Erythroblast (primary cell): ENCODE measurements around the gene TLK1.

ENCODE experiments used
- DNase-seq, 2 experiments: peaks; one replicate each; lab custom pipeline; 2025; lab: John Stamatoyannopoulos, UW
- GATA1 ChIP-seq: IDR thresholded peaks from 2 replicates; pipeline ENCODE4 v1.6.1; 2011; ENCODE audit warnings: low read depth, mild to moderate bottlenecking, control low read depth, low read length, moderate library complexity
- POLR2A ChIP-seq: IDR thresholded peaks from 2 replicates; pipeline ENCODE4 v1.6.1; 2011; ENCODE audit warnings: mild to moderate bottlenecking, low read length

The TLK1 gene

GRCh38 chr2:171160956-171161740 is 455 bp upstream of the TLK1 start:
- peak; percentile 88 to 92 for DNase-seq
- peak; percentile 62 for TF ChIP-seq POLR2A
- TF ChIP-seq GATA1 = no peak

GRCh38 chr2:171159372-171160118 is 1.1 kb downstream of the TLK1 start:
- TF ChIP-seq POLR2A (no peak), GATA1 (no peak)
- peak; percentile 76 to 84 for DNase-seq

- TF ChIP-seq POLR2A = no peak
- DNase-seq = no peak
These were observed 1.8 kb downstream of the TLK1 start for GRCh38 chr2:171158790-171159371.

- no peak for DNase-seq
- no peak for TF ChIP-seq POLR2A
- TF ChIP-seq GATA1 = no peak
These were observed 2.5 kb downstream of the TLK1 start for GRCh38 chr2:171158036-171158789.

GRCh38 chr2:171157109-171157500 is 3.6 kb downstream of the TLK1 start:
- DNase-seq = no peak

GRCh38 chr2:171154348-171154747 is 6.3 kb downstream of the TLK1 start:
- TF ChIP-seq GATA1 = no peak
- no peak for TF ChIP-seq POLR2A
- peak; percentile 23 to 42 for DNase-seq

More at GRCh38 chr2:171157109-171157500, 3.6 kb downstream of the TLK1 start:
- TF ChIP-seq GATA1 (no peak), POLR2A (no peak)

- TF ChIP-seq POLR2A = no peak
- TF ChIP-seq GATA1 = no peak
- no peak for DNase-seq
These were observed 9.9 kb downstream of the TLK1 start for GRCh38 chr2:171150694-171151285.

GRCh38 chr2:171149986-171150693 is 10.6 kb downstream of the TLK1 start:
- TF ChIP-seq POLR2A = no peak
- no peak for TF ChIP-seq GATA1
- DNase-seq = no peak

- DNase-seq = peak; percentile 10 to 34
- TF ChIP-seq POLR2A (no peak), GATA1 (no peak)
These were observed 11.3 kb downstream of the TLK1 start for GRCh38 chr2:171149171-171149938.

- no peak for TF ChIP-seq POLR2A
- TF ChIP-seq GATA1 = no peak
- no peak for DNase-seq
These were observed 13.6 kb downstream of the TLK1 start for GRCh38 chr2:171147081-171147480.

GRCh38 chr2:171146633-171147032 is 14.1 kb downstream of the TLK1 start:
- DNase-seq = no peak
- TF ChIP-seq POLR2A (no peak), GATA1 (no peak)

- DNase-seq = no peak
- TF ChIP-seq POLR2A (no peak), GATA1 (no peak)
These were observed 14.6 kb downstream of the TLK1 start for GRCh38 chr2:171146071-171146470.
